ENCODE data around the gene ALPK3. TPM values are rescaled to one million over a fixed set of nuclear protein-coding genes. Genes with fewer than 3 reads are reported as not detected.
A peak's percentile ranks its signal among the peaks of the same experiment; 100 is the strongest.

ALPK3 gene
- total RNA-seq, 1 experiment from 2014 or later, result 37.4 TPM

- DNase-seq (ENCODE audit: low read depth), result peak; percentile 69
Measured at GRCh38 chr15:84914909-84915605, 97.9 kb downstream of the ALPK3 start.

DNA sequence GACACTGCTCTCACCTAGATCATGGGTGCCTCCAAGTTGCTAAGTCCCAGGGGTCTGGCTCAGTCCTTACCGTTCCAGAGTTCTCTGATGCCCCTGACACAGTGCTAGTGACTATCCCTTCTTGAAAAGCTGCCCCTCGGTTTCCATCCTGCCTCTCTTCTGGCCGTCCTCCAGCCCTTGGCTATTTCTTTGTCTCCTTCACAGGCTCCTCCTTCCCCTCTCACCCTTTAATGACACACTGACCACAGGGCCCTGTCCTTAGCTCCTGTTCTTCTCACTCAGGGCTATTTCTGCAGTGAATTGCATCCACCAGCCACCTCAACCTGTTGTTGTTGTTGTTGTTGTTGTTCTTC lies 98.4 kb downstream of the ALPK3 start:
- no peak for DNase-seq (ENCODE audit: low read depth)

DNA sequence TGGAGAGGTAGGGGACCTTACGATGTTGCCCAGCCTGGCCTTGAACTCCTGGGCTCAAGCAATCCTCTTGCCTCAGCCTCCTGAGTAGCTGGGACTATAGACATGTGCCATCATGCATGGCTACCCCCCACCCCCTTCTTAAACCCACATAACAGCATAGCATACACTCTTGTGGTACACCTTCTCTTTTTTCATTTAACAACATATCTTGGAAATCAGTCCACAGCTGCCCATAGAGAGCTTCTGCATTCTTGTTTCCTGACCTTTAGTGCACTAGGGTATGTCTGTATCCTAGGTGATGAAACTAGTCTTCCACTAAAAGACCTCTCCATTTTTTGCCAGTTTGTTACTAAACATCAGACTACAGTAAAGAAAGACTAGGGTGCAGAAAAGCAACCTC lies 100.3 kb downstream of the ALPK3 start:
- no peak for DNase-seq (ENCODE audit: low read depth)

DNA sequence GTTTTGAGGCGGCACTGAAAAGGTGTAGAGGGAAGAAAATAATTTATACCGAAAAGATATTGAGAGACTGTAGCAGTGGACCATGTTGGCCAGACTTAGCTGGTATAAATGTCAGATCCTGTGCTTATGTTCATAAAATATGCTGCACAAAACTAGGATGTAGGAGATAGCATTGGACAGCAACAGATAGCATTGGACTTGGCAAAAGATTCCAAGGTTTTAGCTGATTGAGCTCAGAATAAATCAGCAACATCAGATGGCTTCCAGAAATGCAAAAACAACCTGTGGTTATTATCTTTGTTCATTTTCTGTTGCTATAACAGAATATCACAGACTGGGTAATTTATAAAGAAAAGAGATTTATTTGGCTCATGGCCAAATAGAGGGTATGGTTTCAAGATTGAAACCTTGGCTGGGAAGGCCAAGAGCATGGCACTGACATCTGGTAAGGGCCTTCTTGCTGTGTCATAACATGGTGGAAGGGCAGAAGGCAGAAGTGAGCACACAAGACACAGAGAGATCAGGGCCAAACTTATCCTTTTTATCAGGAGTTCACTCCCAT lies 102.0 kb downstream of the ALPK3 start:
- no peak for DNase-seq (ENCODE audit: low read depth)

DNA sequence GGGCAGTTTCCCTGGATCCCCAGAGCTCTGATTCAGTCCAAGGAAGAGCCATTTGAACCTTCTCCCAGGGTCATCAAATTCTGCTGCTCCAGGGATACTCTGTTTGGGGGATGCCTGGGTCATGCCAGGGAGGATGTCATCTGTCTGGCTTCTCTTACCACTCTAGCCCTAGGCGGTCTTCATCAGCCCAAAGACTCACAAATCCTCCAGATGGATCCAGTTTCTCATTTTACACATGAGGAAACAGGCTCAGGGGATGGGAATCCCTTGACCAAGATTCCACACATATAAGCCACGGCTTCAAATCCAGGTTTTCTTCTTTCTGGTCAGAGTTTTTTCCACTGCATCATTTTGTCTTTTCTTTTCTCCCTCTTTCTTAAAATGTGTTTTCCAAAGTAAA lies 104.0 kb downstream of the ALPK3 start:
- no peak for DNase-seq (ENCODE audit: low read depth)

DNA sequence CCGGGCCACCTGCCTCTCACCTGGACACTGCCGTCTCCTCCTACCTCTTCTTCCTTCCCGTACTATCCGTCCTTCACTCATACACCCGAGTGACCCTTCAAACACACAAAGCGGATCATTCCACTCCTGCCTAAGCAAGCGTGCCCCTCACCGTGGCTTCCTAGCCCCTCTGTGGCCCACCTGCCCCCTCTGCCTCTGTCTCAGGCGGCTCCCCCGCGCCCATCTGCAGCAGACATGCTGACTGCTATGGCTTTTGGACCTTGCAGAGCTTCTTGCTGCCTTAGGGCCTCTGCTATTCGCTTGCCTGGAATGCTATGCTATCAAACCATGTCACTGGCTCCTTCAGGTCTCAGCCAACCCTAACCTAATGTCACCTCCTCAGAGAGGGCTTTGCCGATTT lies 105.4 kb downstream of the ALPK3 start:
- no peak for DNase-seq (ENCODE audit: low read depth)

Other genes starting within 250 kb of the ALPK3 start
- 10.3 and 17.5 TPM in 2 replicates for gene ZSCAN2, start 216.3 kb upstream of the ALPK3 start, total RNA-seq (2014; rRNA removed)
- gene WDR73, start 163.1 kb upstream of the ALPK3 start, total RNA-seq (2014; rRNA removed), result 15.5 and 17.3 TPM in 2 replicates
- gene NMB, start 159.2 kb upstream of the ALPK3 start, total RNA-seq (2014; rRNA removed), result 4.0 and 5.9 TPM in 2 replicates
- 215 and 239 TPM in 2 replicates for gene SEC11A, start 101.2 kb upstream of the ALPK3 start, total RNA-seq (2014; rRNA removed)
- gene ZNF592, start 68.8 kb upstream of the ALPK3 start, total RNA-seq (2014; rRNA removed), result 9.2 and 12.2 TPM in 2 replicates
- not detected in 2 replicates for gene SLC28A1, start 67.3 kb downstream of the ALPK3 start, total RNA-seq (2014; rRNA removed)
- gene PDE8A, start 164.5 kb downstream of the ALPK3 start, total RNA-seq (2014; rRNA removed), result 12.5 and 13.0 TPM in 2 replicates

All from LHCN-M2 (cell line).